Natural killer cell (primary cell): ENCODE measurements around the gene PROCR. TPM values are rescaled to one million over a fixed set of nuclear protein-coding genes. Genes with fewer than 3 reads are reported as not detected.

ENCODE experiments used
- ATAC-seq, 3 donors: fragments of 150-1000 bp in 2 of 3; fragments of 200-7000 bp in 1 of 3; cut with Tn5 transposase; 1 replicate in 1 of 3; 2 replicates in 2 of 3; pipeline ENCODE4 v1.10.0; 2021; ENCODE audit warnings: mild to moderate bottlenecking in 2 of 3, moderate library complexity in 2 of 3
- DNase-seq, 2 donors: peaks; one replicate each; pipeline versions ENCODE4 v3.0.0 to v3.0.0-alpha.2; 2013 to 2021; ENCODE audit warnings: mixed read lengths in 1 of 2
- H3K27ac ChIP-seq: one replicate; pipeline ENCODE4 v1.5.1; 2013; ENCODE audit warnings: mild to moderate bottlenecking, low read length
- H3K27me3 ChIP-seq: one replicate; pipeline ENCODE4 v1.6.1; 2013; ENCODE audit warnings: low read length; ENCODE audit not compliant: control insufficient read depth, insufficient read depth
- H3K36me3 ChIP-seq: one replicate; pipeline ENCODE4 v1.6.1; 2013; ENCODE audit warnings: low read length; ENCODE audit not compliant: control insufficient read depth, insufficient read depth
- H3K4me1 ChIP-seq: one replicate; pipeline ENCODE4 v1.6.1; 2013; ENCODE audit warnings: low read length; ENCODE audit not compliant: control insufficient read depth, insufficient read depth
- H3K4me3 ChIP-seq: one replicate; pipeline ENCODE4 v1.5.1; 2013; ENCODE audit warnings: low read length
- H3K9me3 ChIP-seq: one replicate; pipeline ENCODE4 v1.6.1; 2013; ENCODE audit warnings: low read length; ENCODE audit not compliant: control insufficient read depth, insufficient read depth
- H3K27ac Mint-ChIP-seq, 2 donors: one replicate each; pipeline ENCODE4 v1.8.0; 2022; ENCODE audit warnings: mild to moderate bottlenecking in 2 of 2, mixed read lengths in 2 of 2, moderate library complexity in 1 of 2
- H3K27me3 Mint-ChIP-seq, 2 donors: one replicate each; pipeline ENCODE4 v1.8.0; 2022; ENCODE audit warnings: low read depth in 2 of 2, mixed read lengths in 2 of 2
- H3K36me3 Mint-ChIP-seq: one replicate; pipeline ENCODE4 v1.8.0; 2022; ENCODE audit warnings: mixed read lengths
- H3K4me1 Mint-ChIP-seq, 2 donors: one replicate each; pipeline ENCODE4 v1.8.0; 2022; ENCODE audit warnings: mixed read lengths in 2 of 2
- H3K4me3 Mint-ChIP-seq: one replicate; pipeline ENCODE4 v1.8.0; 2022; ENCODE audit warnings: mild to moderate bottlenecking, moderate library complexity, mixed read lengths
- H3K9me3 Mint-ChIP-seq, 2 donors: one replicate each; pipeline ENCODE4 v1.8.0; 2022; ENCODE audit warnings: mixed read lengths in 2 of 2
- CTCF ChIP-seq: fragments of 200-600 bp; IDR thresholded peaks from one replicate; pipeline ENCODE4 v1.8.0; 2022; ENCODE audit warnings: antibody characterized with exemption
- WGBS: methylation state at CpG from one replicate; pipeline ENCODE4 v1.1.7; 2013; ENCODE audit warnings: missing lambda C conversion rate; ENCODE audit not compliant: insufficient coverage; 5-methylcytosine and 5-hydroxymethylcytosine counted together
- intact Hi-C: fragments of 100-400 bp; cut with micrococcal nuclease; formaldehyde crosslinking; loops from one replicate; pipeline ENCODE4 v1.14.2; 2022
- total RNA-seq, 4 donors: library from RNA; stranded (reverse); fragments of 120-200 nt in 1 of 4; gene quantifications; one replicate each; pipeline versions ENCODE4 v1.2.3 to v1.2.4, GENCODE V29; 2013 to 2022

PROCR gene
- total RNA-seq, 3 donors from 2014 or later (not counting 1 experiment from before 2014, with no cell fraction given) = 6.4 to 9.3 (median 6.4) TPM

- ATAC-seq = no peak
- Mint-ChIP-seq H3K27me3 (peaks cover 10 to 35% of the 10 kb centered on the region in 2 donors), H3K4me1 (peaks cover 5 to 14% of the 10 kb centered on the region in 2 donors), H3K4me3 (peak overlapping the region; percentile 66), H3K36me3 (no peaks in the 10 kb centered on the region), H3K27ac (no peak overlapping the region), H3K9me3 (no peaks in the 10 kb centered on the region)
- Histone ChIP-seq H3K27ac (no peak overlapping the region), H3K9me3 (no peaks in the 10 kb centered on the region), H3K4me1 (peaks cover 10% of the 10 kb centered on the region), H3K36me3 (peaks cover 2% of the 10 kb centered on the region), H3K4me3 (no peak overlapping the region), H3K27me3 (peaks cover 15% of the 10 kb centered on the region)
- TF ChIP-seq CTCF = no peak
- DNase-seq = no peak
- intact Hi-C loops = no loop called here
- 36% methylated on average over 7 of the region's 9 CpGs for WGBS
Measured at GRCh38 chr20:35225319-35226125, 53.6 kb downstream of the PROCR start.

- peak in 1 of 3 donors; percentile 14 for ATAC-seq
- peaks cover 5 to 14% of the 10 kb centered on the region in 2 donors for H3K4me1 Mint-ChIP-seq
- H3K27ac Mint-ChIP-seq = no peak within 1 kb of the TSS
Measured at GRCh38 chr20:35226126-35226883, 54.4 kb downstream of the PROCR start, which contains the start of gene MMP24. MMP24 (plus strand) TSS chr20:35226690; CDS start chr20:35226739, 49 bp downstream.

More at GRCh38 chr20:35226126-35226883, 54.4 kb downstream of the PROCR start, which contains the start of gene MMP24:
- Mint-ChIP-seq H3K27me3 (peaks cover 10 to 35% of the 10 kb centered on the region in 2 donors), H3K4me3 (peak within 1 kb of the TSS; percentile 72), H3K9me3 (no peaks in the 10 kb centered on the region), H3K36me3 (peaks cover 7% of the 10 kb centered on the region)
- no peak for TF ChIP-seq CTCF
- peaks cover 2% of the 10 kb centered on the region for H3K36me3 ChIP-seq
- H3K27ac ChIP-seq = no peak within 1 kb of the TSS
- peaks cover 10% of the 10 kb centered on the region for H3K4me1 ChIP-seq
- intact Hi-C loops = no loop called here
- no peak within 1 kb of the TSS for H3K4me3 ChIP-seq
- 2% methylated on average over 70 of the region's 70 CpGs for WGBS
- H3K27me3 ChIP-seq = peaks cover 15% of the 10 kb centered on the region
- no peak for DNase-seq
- no peaks in the 10 kb centered on the region for H3K9me3 ChIP-seq

Other genes with a start within 250 kb of the PROCR start
- 10 to 100 TPM; 27.4 to 35.4 (median 30.3) TPM for gene GSS, start 216.3 kb upstream of the PROCR start, total RNA-seq
- gene MYH7B, start 216.2 kb upstream of the PROCR start, total RNA-seq = 1 to 10 TPM in 1 of 3 donors, under 1 TPM in 2; 0.18 to 1.0 (median 0.21) TPM
- 10 to 100 TPM; 72.3 to 79.0 (median 74.4) TPM for gene TRPC4AP, start 79.3 kb upstream of the PROCR start, total RNA-seq
- gene EDEM2, start 24.7 kb upstream of the PROCR start, total RNA-seq = 10 to 100 TPM; 20.0 to 27.4 (median 25.3) TPM
- gene MMP24, start 54.6 kb downstream of the PROCR start, total RNA-seq = under 1 TPM; 0.14 to 0.18 (median 0.16) TPM
- gene MMP24OS, start 106.0 kb downstream of the PROCR start, total RNA-seq = 10 to 100 TPM; 76.5 to 92.7 (median 86.6) TPM
- gene EIF6, start 112.7 kb downstream of the PROCR start, total RNA-seq = 10 to 100 TPM; 73.9 to 81.4 (median 79.0) TPM
- not detected for gene FAM83C, start 120.4 kb downstream of the PROCR start, total RNA-seq
- gene UQCC1, start 239.9 kb downstream of the PROCR start, total RNA-seq = 10 to 100 TPM; 22.2 to 39.7 (median 27.7) TPM